NB4 (cell line): ENCODE measurements around the gene SIX1.

Experiments
- DNase-seq: peaks from one replicate; pipeline ENCODE4 v3.0.0; 2010; ENCODE audit warnings: low read depth
- H3K4me3 ChIP-seq: one replicate; pipeline ENCODE4 v1.5.1; 2011; ENCODE audit warnings: mild to moderate bottlenecking, low read depth, low read length, moderate library complexity
- CTCF ChIP-seq: IDR thresholded peaks from one replicate; pipeline ENCODE4 v1.5.1; 2012; ENCODE audit warnings: low read depth, low read length
- MAX ChIP-seq: IDR thresholded peaks from 2 replicates; pipeline ENCODE4 v1.6.1; 2011; ENCODE audit warnings: low read depth, low read length
- MYC ChIP-seq: IDR thresholded peaks from 2 replicates; pipeline ENCODE4 v1.6.1; 2011; ENCODE audit warnings: low read depth, low read length
- POLR2A ChIP-seq: IDR thresholded peaks from 2 replicates; pipeline ENCODE4 v1.6.1; 2011; ENCODE audit warnings: mild to moderate bottlenecking; ENCODE audit not compliant: insufficient read length; ENCODE audit errors: extremely low read depth

The SIX1 gene

GRCh38 chr14:60648934-60649874 lies at the start of gene SIX1:
TSS of gene SIX1 (minus strand) at chr14:60649477. CDS start at chr14:60649189, 288 bp downstream.
- peak; percentile 85 for DNase-seq
- TF ChIP-seq CTCF (no peak), MYC (no peak), MAX (0 out of 2 replicates have a peak, but pooled peaks have one; percentile 21)

GRCh38 chr14:60695327-60695726 lies 46.0 kb upstream of the SIX1 start:
- TF ChIP-seq MAX (no peak), CTCF (no peak), MYC (no peak), POLR2A (no peak)
- DNase-seq: no peak
- no peak overlapping the region for H3K4me3 ChIP-seq

More at GRCh38 chr14:60648934-60649874, at the start of gene SIX1:
- peak within 1 kb of the TSS; percentile 36 for H3K4me3 ChIP-seq

GRCh38 chr14:60691383-60692113 lies 42.3 kb upstream of the SIX1 start:
- H3K4me3 ChIP-seq: no peak overlapping the region
- no peak for TF ChIP-seq MYC
- no peak for TF ChIP-seq CTCF
- no peak for TF ChIP-seq MAX
- TF ChIP-seq POLR2A: no peak
- DNase-seq: no peak

- no peak for DNase-seq
- no peak overlapping the region for H3K4me3 ChIP-seq
- TF ChIP-seq POLR2A (no peak), CTCF (no peak), MAX (no peak), MYC (no peak)
Measured at GRCh38 chr14:60686865-60687264, 37.6 kb upstream of the SIX1 start.

- no peak overlapping the region for H3K4me3 ChIP-seq
- no peak for DNase-seq
- TF ChIP-seq CTCF: no peak
Measured at GRCh38 chr14:60684203-60684602, 34.9 kb upstream of the SIX1 start.
